WTC11 (cell line): ENCODE measurements around the gene ANGPTL1. TPM values are rescaled to one million over a fixed set of nuclear protein-coding genes. Genes with fewer than 3 reads are reported as not detected.

Source experiments
- ATAC-seq: fragments of 200-7000 bp; cut with Tn5 transposase; 2 replicates; pipeline ENCODE4 v1.10.0; 2021; ENCODE audit warnings: mild to moderate bottlenecking, moderate library complexity
- CTCF ChIA-PET: fragments of 300-600 bp; sonication (Branson Sonifier 250); formaldehyde crosslinking; loops from one replicate; lab custom pipeline; 2021; ENCODE audit warnings: antibody characterized with exemption; lab: Charles Lee
- POLR2A ChIA-PET: fragments of 350-600 bp; sonication (Branson Sonifier 250); formaldehyde crosslinking; loops from one replicate; lab custom pipeline; 2021; ENCODE audit warnings: antibody characterized with exemption; lab: Charles Lee
- DNase-seq: peaks from one replicate; pipeline ENCODE4 v3.0.0; 2021; ENCODE audit warnings: low spot score
- H3K27ac Mint-ChIP-seq: 2 replicates; pipeline ENCODE4 v1.8.0; 2021; ENCODE audit warnings: mixed read lengths
- H3K27me3 Mint-ChIP-seq: 2 replicates; pipeline ENCODE4 v1.8.0; 2021; ENCODE audit warnings: low read depth, mild to moderate bottlenecking, moderate library complexity, mixed read lengths
- H3K36me3 Mint-ChIP-seq: 2 replicates; pipeline ENCODE4 v1.8.0; 2021; ENCODE audit warnings: mixed read lengths
- H3K4me1 Mint-ChIP-seq: 2 replicates; pipeline ENCODE4 v1.8.0; 2022; ENCODE audit warnings: mixed read lengths
- H3K4me3 Mint-ChIP-seq: 2 replicates; pipeline ENCODE4 v1.8.0; 2021; ENCODE audit warnings: mild to moderate bottlenecking, moderate library complexity, mixed read lengths
- H3K9me3 Mint-ChIP-seq: 2 replicates; pipeline ENCODE4 v1.8.0; 2021; ENCODE audit warnings: mixed read lengths
- CBFB ChIP-seq: sonication (generic); formaldehyde crosslinking; IDR thresholded peaks from 2 replicates; pipeline ENCODE4 v1.8.1; 2022; ENCODE audit warnings: mild to moderate bottlenecking, low read depth, missing genetic modification reagents
- EMX1 ChIP-seq: fragments of 250-450 bp; sonication (Bioruptor Pico); IDR thresholded peaks from 2 replicates; pipeline ENCODE4 v1.8.0; 2021; ENCODE audit warnings: mild to moderate bottlenecking
- FOXP1 ChIP-seq: sonication (generic); formaldehyde crosslinking; IDR thresholded peaks from 2 replicates; pipeline ENCODE4 v1.8.0; 2022; ENCODE audit warnings: missing genetic modification reagents, mild to moderate bottlenecking, moderate library complexity, borderline replicate concordance
- GRHL2 ChIP-seq: fragments of 250-450 bp; sonication (Bioruptor Pico); IDR thresholded peaks from 2 replicates; pipeline ENCODE4 v1.8.0; 2022; ENCODE audit warnings: mild to moderate bottlenecking, moderate library complexity; ENCODE audit not compliant: insufficient replicate concordance, severe bottlenecking
- IRF2 ChIP-seq: sonication (generic); formaldehyde crosslinking; IDR thresholded peaks from 2 replicates; pipeline ENCODE4 v1.8.0; 2022; ENCODE audit warnings: low read depth, missing genetic modification reagents, borderline replicate concordance
- MYBL2 ChIP-seq: sonication (generic); formaldehyde crosslinking; IDR thresholded peaks from 2 replicates; pipeline ENCODE4 v1.8.1; 2023; ENCODE audit warnings: mild to moderate bottlenecking, moderate library complexity, missing genetic modification reagents
- NFE2L1 ChIP-seq: sonication (generic); formaldehyde crosslinking; IDR thresholded peaks from 2 replicates; pipeline ENCODE4 v1.8.1; 2023; ENCODE audit warnings: missing genetic modification reagents
- NR3C1 ChIP-seq: sonication (generic); formaldehyde crosslinking; conservative IDR thresholded peaks from 2 replicates; pipeline ENCODE4 v1.8.1; 2023; ENCODE audit warnings: low read depth, mild to moderate bottlenecking, missing genetic modification reagents
- OVOL2 ChIP-seq: fragments of 250-450 bp; sonication (Bioruptor Pico); IDR thresholded peaks from 2 replicates; pipeline ENCODE4 v1.9.0; 2021; ENCODE audit warnings: mild to moderate bottlenecking, borderline replicate concordance
- RORB ChIP-seq: fragments of 250-450 bp; sonication (Bioruptor Pico); IDR thresholded peaks from 2 replicates; pipeline ENCODE4 v1.9.0; 2021; ENCODE audit warnings: mild to moderate bottlenecking
- SMAD3 ChIP-seq: sonication (generic); formaldehyde crosslinking; IDR thresholded peaks from 2 replicates; pipeline ENCODE4 v1.8.0; 2022; ENCODE audit warnings: missing genetic modification reagents, mild to moderate bottlenecking, borderline replicate concordance
- SMAD4 ChIP-seq: sonication (generic); formaldehyde crosslinking; IDR thresholded peaks from 2 replicates; pipeline ENCODE4 v1.8.0; 2022; ENCODE audit warnings: mild to moderate bottlenecking, missing genetic modification reagents
- TEAD1 ChIP-seq: sonication (generic); formaldehyde crosslinking; IDR thresholded peaks from 2 replicates; pipeline ENCODE4 v1.8.0; 2022; ENCODE audit warnings: mild to moderate bottlenecking, missing genetic modification reagents
- ZNF138 ChIP-seq: sonication (generic); formaldehyde crosslinking; conservative IDR thresholded peaks from 2 replicates; pipeline ENCODE4 v1.8.1; 2022; ENCODE audit warnings: mild to moderate bottlenecking, moderate library complexity, missing genetic modification reagents
- ZNF232 ChIP-seq: sonication (generic); formaldehyde crosslinking; IDR thresholded peaks from 2 replicates; pipeline ENCODE4 v1.8.0; 2022; ENCODE audit warnings: mild to moderate bottlenecking, missing genetic modification reagents
- ZNF263 ChIP-seq: sonication (generic); formaldehyde crosslinking; IDR thresholded peaks from 2 replicates; pipeline ENCODE4 v1.8.1; 2022; ENCODE audit warnings: low read depth, mild to moderate bottlenecking, moderate library complexity, missing genetic modification reagents
- ZNF396 ChIP-seq: fragments of 250-450 bp; sonication (Bioruptor Pico); IDR thresholded peaks from 2 replicates; pipeline ENCODE4 v1.8.0; 2021; ENCODE audit warnings: mild to moderate bottlenecking, moderate library complexity, borderline replicate concordance
- ZNF425 ChIP-seq: fragments of 250-450 bp; sonication (Bioruptor Pico); conservative IDR thresholded peaks from 2 replicates; pipeline ENCODE4 v1.9.0; 2021; ENCODE audit warnings: mild to moderate bottlenecking
- ZNF671 ChIP-seq: fragments of 250-450 bp; sonication (Bioruptor Pico); IDR thresholded peaks from 2 replicates; pipeline ENCODE4 v1.8.0; 2021; ENCODE audit warnings: mild to moderate bottlenecking
- total RNA-seq: library from RNA; stranded (reverse); gene quantifications from 3 replicates; pipeline ENCODE4 v1.2.3, GENCODE V29; 2021
- TF ChIP-seq, protein P1 (sequence below): sonication (generic); formaldehyde crosslinking; IDR thresholded peaks from 2 replicates; pipeline ENCODE4 v1.8.0; 2022; ENCODE audit warnings: mild to moderate bottlenecking, missing genetic modification reagents
- TF ChIP-seq, protein P2 (sequence below): sonication (generic); formaldehyde crosslinking; conservative IDR thresholded peaks from 2 replicates; pipeline ENCODE4 v1.8.1; 2022; ENCODE audit warnings: mild to moderate bottlenecking, missing genetic modification reagents
- TF ChIP-seq, protein P3 (sequence below): sonication (generic); formaldehyde crosslinking; IDR thresholded peaks from 2 replicates; pipeline ENCODE4 v1.8.0; 2022; ENCODE audit warnings: missing genetic modification reagents
- TF ChIP-seq, protein P4 (sequence below): sonication (generic); formaldehyde crosslinking; IDR thresholded peaks from 2 replicates; pipeline ENCODE4 v1.8.0; 2023; ENCODE audit warnings: mild to moderate bottlenecking, missing genetic modification reagents
- TF ChIP-seq, protein P5 (sequence below): fragments of 250-450 bp; sonication (Bioruptor Pico); IDR thresholded peaks from 2 replicates; pipeline ENCODE4 v1.8.0; 2021; ENCODE audit warnings: mild to moderate bottlenecking

Gene ANGPTL1
- total RNA-seq, 1 experiment from 2014 or later, result not detected

GRCh38 chr1:178885869-178886268 lies 15.0 kb upstream of the ANGPTL1 start (continued):
- TF ChIP-seq FOXP1 (CRISPR knock-in tag) (no peak), ZNF263 (CRISPR knock-in tag) (no peak), ZNF138 (CRISPR knock-in tag) (no peak)

DNA sequence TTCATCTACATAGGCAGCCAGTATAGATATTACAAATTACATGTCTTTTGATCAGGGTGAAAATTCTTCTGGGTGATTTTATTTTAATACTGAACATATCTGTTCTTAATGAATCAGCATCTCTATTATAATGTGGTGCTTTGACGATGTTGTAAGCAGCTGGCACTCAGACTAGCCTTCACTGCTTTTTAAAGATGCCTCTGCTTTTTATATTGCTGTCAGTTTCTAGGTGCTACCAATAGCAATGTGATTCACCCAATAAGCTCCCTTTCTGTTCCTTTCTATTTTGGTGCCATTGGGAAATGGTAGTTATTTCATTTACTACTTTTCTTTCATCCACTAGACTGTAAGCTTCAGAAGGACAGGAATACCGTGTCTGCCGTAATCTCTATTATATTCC lies 11.1 kb upstream of the ANGPTL1 start:
- Mint-ChIP-seq H3K9me3 (no peaks in the 10 kb centered on the region), H3K36me3 (peaks cover 8% of the 10 kb centered on the region; the same call in 1 of the 2 replicates), H3K27me3 (no peaks in the 10 kb centered on the region), H3K4me1 (no peaks in the 10 kb centered on the region), H3K27ac (no peak overlapping the region), H3K4me3 (no peak overlapping the region)
- DNase-seq, result no peak
- TF ChIP-seq MYBL2 (CRISPR knock-in tag), result no peak
- no peak for TF ChIP-seq IRF2 (CRISPR knock-in tag)
- no peak for TF ChIP-seq ZNF396 (CRISPR knock-in tag)
- no peak for TF ChIP-seq ZNF671 (CRISPR knock-in tag)
- no peak for TF ChIP-seq CBFB (CRISPR knock-in tag)
- TF ChIP-seq ZNF232, result no peak
- TF ChIP-seq, protein P1, sequence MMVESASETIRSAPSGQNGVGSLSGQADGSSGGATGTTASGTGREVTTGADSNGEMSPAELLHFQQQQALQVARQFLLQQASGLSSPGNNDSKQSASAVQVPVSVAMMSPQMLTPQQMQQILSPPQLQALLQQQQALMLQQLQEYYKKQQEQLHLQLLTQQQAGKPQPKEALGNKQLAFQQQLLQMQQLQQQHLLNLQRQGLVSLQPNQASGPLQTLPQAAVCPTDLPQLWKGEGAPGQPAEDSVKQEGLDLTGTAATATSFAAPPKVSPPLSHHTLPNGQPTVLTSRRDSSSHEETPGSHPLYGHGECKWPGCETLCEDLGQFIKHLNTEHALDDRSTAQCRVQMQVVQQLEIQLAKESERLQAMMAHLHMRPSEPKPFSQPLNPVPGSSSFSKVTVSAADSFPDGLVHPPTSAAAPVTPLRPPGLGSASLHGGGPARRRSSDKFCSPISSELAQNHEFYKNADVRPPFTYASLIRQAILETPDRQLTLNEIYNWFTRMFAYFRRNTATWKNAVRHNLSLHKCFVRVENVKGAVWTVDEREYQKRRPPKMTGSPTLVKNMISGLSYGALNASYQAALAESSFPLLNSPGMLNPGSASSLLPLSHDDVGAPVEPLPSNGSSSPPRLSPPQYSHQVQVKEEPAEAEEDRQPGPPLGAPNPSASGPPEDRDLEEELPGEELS (CRISPR knock-in tag), result no peak
- no peak for TF ChIP-seq SMAD4
- TF ChIP-seq TEAD1 (CRISPR knock-in tag), result no peak
- TF ChIP-seq NR3C1 (CRISPR knock-in tag), result no peak
- TF ChIP-seq, protein P2, sequence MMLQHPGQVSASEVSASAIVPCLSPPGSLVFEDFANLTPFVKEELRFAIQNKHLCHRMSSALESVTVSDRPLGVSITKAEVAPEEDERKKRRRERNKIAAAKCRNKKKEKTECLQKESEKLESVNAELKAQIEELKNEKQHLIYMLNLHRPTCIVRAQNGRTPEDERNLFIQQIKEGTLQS (CRISPR knock-in tag), result no peak
- POLR2A ChIA-PET, result no interaction called here
- CTCF ChIA-PET, result no interaction called here
- no peak for ATAC-seq

DNA sequence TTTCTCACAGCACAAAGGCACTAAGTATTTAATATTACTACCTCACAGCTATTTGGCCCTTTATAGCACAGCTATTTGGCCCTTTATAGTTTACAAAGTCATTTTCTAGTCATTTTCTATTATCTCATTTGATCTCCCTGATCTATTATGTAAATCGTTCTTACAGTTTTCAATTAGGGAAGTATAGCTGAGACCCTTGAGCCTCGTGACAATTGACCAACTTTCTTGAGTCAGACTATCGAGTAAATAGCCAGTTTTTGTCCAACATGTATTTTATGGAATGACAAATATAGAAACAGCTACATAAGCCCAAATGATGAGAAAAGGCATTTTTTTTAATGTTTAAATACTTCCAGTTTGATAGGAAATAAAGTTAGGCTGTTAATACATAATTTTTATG lies 7.0 kb upstream of the ANGPTL1 start:
- Mint-ChIP-seq H3K9me3 (no peaks in the 10 kb centered on the region), H3K27ac (no peak overlapping the region), H3K4me1 (no peaks in the 10 kb centered on the region), H3K4me3 (no peak overlapping the region), H3K27me3 (no peaks in the 10 kb centered on the region), H3K36me3 (no peaks in the 10 kb centered on the region)
- CTCF ChIA-PET, result interaction anchor here (1.3 kb wide), 1 partner anchor 335 kb away, joined by 3 read pairs; no protein-coding TSS in a partner anchor
- POLR2A ChIA-PET, result no interaction called here
- ATAC-seq, result no peak
- DNase-seq, result no peak
- TF ChIP-seq EMX1 (CRISPR knock-in tag) (no peak), ZNF425 (CRISPR knock-in tag) (no peak), RORB (CRISPR knock-in tag) (no peak), SMAD3 (CRISPR knock-in tag) (no peak), GRHL2 (no peak), NFE2L1 (CRISPR knock-in tag) (no peak), OVOL2 (no peak)
- TF ChIP-seq, protein P3, sequence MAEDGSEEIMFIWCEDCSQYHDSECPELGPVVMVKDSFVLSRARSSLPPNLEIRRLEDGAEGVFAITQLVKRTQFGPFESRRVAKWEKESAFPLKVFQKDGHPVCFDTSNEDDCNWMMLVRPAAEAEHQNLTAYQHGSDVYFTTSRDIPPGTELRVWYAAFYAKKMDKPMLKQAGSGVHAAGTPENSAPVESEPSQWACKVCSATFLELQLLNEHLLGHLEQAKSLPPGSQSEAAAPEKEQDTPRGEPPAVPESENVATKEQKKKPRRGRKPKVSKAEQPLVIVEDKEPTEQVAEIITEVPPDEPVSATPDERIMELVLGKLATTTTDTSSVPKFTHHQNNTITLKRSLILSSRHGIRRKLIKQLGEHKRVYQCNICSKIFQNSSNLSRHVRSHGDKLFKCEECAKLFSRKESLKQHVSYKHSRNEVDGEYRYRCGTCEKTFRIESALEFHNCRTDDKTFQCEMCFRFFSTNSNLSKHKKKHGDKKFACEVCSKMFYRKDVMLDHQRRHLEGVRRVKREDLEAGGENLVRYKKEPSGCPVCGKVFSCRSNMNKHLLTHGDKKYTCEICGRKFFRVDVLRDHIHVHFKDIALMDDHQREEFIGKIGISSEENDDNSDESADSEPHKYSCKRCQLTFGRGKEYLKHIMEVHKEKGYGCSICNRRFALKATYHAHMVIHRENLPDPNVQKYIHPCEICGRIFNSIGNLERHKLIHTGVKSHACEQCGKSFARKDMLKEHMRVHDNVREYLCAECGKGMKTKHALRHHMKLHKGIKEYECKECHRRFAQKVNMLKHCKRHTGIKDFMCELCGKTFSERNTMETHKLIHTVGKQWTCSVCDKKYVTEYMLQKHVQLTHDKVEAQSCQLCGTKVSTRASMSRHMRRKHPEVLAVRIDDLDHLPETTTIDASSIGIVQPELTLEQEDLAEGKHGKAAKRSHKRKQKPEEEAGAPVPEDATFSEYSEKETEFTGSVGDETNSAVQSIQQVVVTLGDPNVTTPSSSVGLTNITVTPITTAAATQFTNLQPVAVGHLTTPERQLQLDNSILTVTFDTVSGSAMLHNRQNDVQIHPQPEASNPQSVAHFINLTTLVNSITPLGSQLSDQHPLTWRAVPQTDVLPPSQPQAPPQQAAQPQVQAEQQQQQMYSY (CRISPR knock-in tag), result no peak
- TF ChIP-seq, protein P4, sequence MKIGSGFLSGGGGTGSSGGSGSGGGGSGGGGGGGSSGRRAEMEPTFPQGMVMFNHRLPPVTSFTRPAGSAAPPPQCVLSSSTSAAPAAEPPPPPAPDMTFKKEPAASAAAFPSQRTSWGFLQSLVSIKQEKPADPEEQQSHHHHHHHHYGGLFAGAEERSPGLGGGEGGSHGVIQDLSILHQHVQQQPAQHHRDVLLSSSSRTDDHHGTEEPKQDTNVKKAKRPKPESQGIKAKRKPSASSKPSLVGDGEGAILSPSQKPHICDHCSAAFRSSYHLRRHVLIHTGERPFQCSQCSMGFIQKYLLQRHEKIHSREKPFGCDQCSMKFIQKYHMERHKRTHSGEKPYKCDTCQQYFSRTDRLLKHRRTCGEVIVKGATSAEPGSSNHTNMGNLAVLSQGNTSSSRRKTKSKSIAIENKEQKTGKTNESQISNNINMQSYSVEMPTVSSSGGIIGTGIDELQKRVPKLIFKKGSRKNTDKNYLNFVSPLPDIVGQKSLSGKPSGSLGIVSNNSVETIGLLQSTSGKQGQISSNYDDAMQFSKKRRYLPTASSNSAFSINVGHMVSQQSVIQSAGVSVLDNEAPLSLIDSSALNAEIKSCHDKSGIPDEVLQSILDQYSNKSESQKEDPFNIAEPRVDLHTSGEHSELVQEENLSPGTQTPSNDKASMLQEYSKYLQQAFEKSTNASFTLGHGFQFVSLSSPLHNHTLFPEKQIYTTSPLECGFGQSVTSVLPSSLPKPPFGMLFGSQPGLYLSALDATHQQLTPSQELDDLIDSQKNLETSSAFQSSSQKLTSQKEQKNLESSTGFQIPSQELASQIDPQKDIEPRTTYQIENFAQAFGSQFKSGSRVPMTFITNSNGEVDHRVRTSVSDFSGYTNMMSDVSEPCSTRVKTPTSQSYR (CRISPR knock-in tag), result no peak
- TF ChIP-seq, protein P5, sequence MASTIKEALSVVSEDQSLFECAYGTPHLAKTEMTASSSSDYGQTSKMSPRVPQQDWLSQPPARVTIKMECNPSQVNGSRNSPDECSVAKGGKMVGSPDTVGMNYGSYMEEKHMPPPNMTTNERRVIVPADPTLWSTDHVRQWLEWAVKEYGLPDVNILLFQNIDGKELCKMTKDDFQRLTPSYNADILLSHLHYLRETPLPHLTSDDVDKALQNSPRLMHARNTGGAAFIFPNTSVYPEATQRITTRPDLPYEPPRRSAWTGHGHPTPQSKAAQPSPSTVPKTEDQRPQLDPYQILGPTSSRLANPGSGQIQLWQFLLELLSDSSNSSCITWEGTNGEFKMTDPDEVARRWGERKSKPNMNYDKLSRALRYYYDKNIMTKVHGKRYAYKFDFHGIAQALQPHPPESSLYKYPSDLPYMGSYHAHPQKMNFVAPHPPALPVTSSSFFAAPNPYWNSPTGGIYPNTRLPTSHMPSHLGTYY (CRISPR knock-in tag), result no peak
